HEK293 (cell line): ENCODE results near the gene SREBF2.

Source experiments
- CTCF ChIA-PET: fragments of 350-600 bp; formaldehyde crosslinking; extraction: SDS; loops from one replicate; lab custom pipeline; 2021; ENCODE audit warnings: antibody characterized with exemption; lab: Yijun Ruan, JAX
- POLR2A ChIA-PET: fragments of 300-600 bp; formaldehyde crosslinking; extraction: SDS; loops from one replicate; lab custom pipeline; 2020; ENCODE audit warnings: antibody characterized with exemption, inconsistent platforms; lab: Yijun Ruan, JAX
- H3K27ac ChIP-seq: fragments of 200-500 bp; sonication (Bioruptor generic); 2 replicates; pipeline ENCODE4 v1.5.1; 2014; ENCODE audit warnings: low read depth, low read length, control low read depth, inconsistent platforms; ENCODE audit errors: extremely low read depth
- H3K36me3 ChIP-seq, 2 experiments: fragments of 200-500 bp in 1 of 2; sonication (Bioruptor generic) in 1 of 2; 1 replicate in 1 of 2; 2 replicates in 1 of 2; pipeline ENCODE4 v1.5.1; 2014 to 2017; ENCODE audit warnings: inconsistent platforms in 2 of 2, low read length in 2 of 2; ENCODE audit not compliant: control insufficient read depth in 2 of 2, insufficient read depth in 1 of 2
- H3K4me1 ChIP-seq: fragments of 200-500 bp; sonication (Bioruptor generic); 2 replicates; pipeline ENCODE4 v1.5.1; 2014; ENCODE audit warnings: mild to moderate bottlenecking, low read length, inconsistent platforms; ENCODE audit not compliant: control insufficient read depth, insufficient read depth
- H3K4me3 ChIP-seq: 2 replicates; pipeline ENCODE4 v1.5.1; 2011; ENCODE audit warnings: low read depth, mild to moderate bottlenecking, control low read depth, low read length, moderate library complexity
- H3K9me3 ChIP-seq: fragments of 200-500 bp; sonication (Bioruptor generic); 2 replicates; pipeline ENCODE4 v1.5.1; 2014; ENCODE audit warnings: low read depth, low read length, inconsistent platforms; ENCODE audit not compliant: control insufficient read depth, insufficient read depth
- EGR2 ChIP-seq: fragments of 450-650 bp; formaldehyde crosslinking; IDR thresholded peaks from 2 replicates; pipeline ENCODE4 v1.5.1; 2016; ENCODE audit warnings: low read depth, missing biosample characterization, missing genetic modification characterization
- GLI4 ChIP-seq: fragments of 450-650 bp; formaldehyde crosslinking; IDR thresholded peaks from 2 replicates; pipeline ENCODE4 v1.5.1; 2016; ENCODE audit warnings: missing biosample characterization, missing genetic modification characterization
- KLF1 ChIP-seq: fragments of 450-650 bp; formaldehyde crosslinking; IDR thresholded peaks from 2 replicates; pipeline ENCODE4 v1.5.1; 2016; ENCODE audit warnings: missing biosample characterization, missing genetic modification characterization
- PRDM10 ChIP-seq: fragments of 450-650 bp; formaldehyde crosslinking; IDR thresholded peaks from 2 replicates; pipeline ENCODE4 v1.5.1; 2016; ENCODE audit warnings: missing biosample characterization, missing genetic modification characterization
- SP2 ChIP-seq: fragments of 450-650 bp; formaldehyde crosslinking; IDR thresholded peaks from 2 replicates; pipeline ENCODE4 v1.5.1; 2016; ENCODE audit warnings: missing biosample characterization, missing genetic modification characterization
- TCF7L2 ChIP-seq: IDR thresholded peaks from 2 replicates; pipeline ENCODE4 v1.6.1; 2011; ENCODE audit warnings: low read depth, mild to moderate bottlenecking, inconsistent platforms, low read length, moderate library complexity, borderline replicate concordance
- TSHZ1 ChIP-seq: fragments of 450-650 bp; formaldehyde crosslinking; IDR thresholded peaks from 2 replicates; pipeline ENCODE4 v1.5.1; 2016; ENCODE audit warnings: missing biosample characterization, missing genetic modification characterization, borderline replicate concordance
- ZBTB10 ChIP-seq: fragments of 450-650 bp; formaldehyde crosslinking; IDR thresholded peaks from 2 replicates; pipeline ENCODE4 v1.5.1; 2016; ENCODE audit warnings: missing biosample characterization, missing genetic modification characterization
- ZBTB17 ChIP-seq: fragments of 450-650 bp; formaldehyde crosslinking; IDR thresholded peaks from 2 replicates; pipeline ENCODE4 v1.5.1; 2016; ENCODE audit warnings: missing biosample characterization, missing genetic modification characterization
- ZBTB21 ChIP-seq: fragments of 450-650 bp; formaldehyde crosslinking; IDR thresholded peaks from 2 replicates; pipeline ENCODE4 v1.5.1; 2017; ENCODE audit warnings: missing biosample characterization, missing genetic modification characterization
- ZFHX2 ChIP-seq: fragments of 450-650 bp; formaldehyde crosslinking; conservative IDR thresholded peaks from 2 replicates; pipeline ENCODE4 v1.5.1; 2016; ENCODE audit warnings: missing biosample characterization, missing genetic modification characterization
- ZFP3 ChIP-seq: fragments of 450-650 bp; formaldehyde crosslinking; IDR thresholded peaks from 2 replicates; pipeline ENCODE4 v1.5.1; 2016; ENCODE audit warnings: low read depth, missing biosample characterization, missing genetic modification characterization
- ZIC2 ChIP-seq: fragments of 450-650 bp; formaldehyde crosslinking; IDR thresholded peaks from 2 replicates; pipeline ENCODE4 v1.5.1; 2016; ENCODE audit warnings: missing biosample characterization, missing genetic modification characterization
- ZNF169 ChIP-seq: fragments of 450-650 bp; formaldehyde crosslinking; IDR thresholded peaks from 2 replicates; pipeline ENCODE4 v1.5.1; 2016; ENCODE audit warnings: missing biosample characterization, missing genetic modification characterization
- ZNF341 ChIP-seq: fragments of 450-650 bp; formaldehyde crosslinking; IDR thresholded peaks from 2 replicates; pipeline ENCODE4; 2016; ENCODE audit warnings: low read depth, missing biosample characterization, missing genetic modification characterization
- ZNF354C ChIP-seq: fragments of 450-650 bp; formaldehyde crosslinking; IDR thresholded peaks from 2 replicates; pipeline ENCODE4 v1.5.1; 2016; ENCODE audit warnings: missing biosample characterization, missing genetic modification characterization, low read depth, borderline replicate concordance
- ZNF426 ChIP-seq: fragments of 450-650 bp; formaldehyde crosslinking; IDR thresholded peaks from 2 replicates; pipeline ENCODE4 v1.5.1; 2017; ENCODE audit warnings: missing biosample characterization, missing genetic modification characterization, mild to moderate bottlenecking, inconsistent platforms, moderate library complexity
- ZNF600 ChIP-seq: fragments of 450-650 bp; formaldehyde crosslinking; IDR thresholded peaks from 2 replicates; pipeline ENCODE4 v1.5.1; 2016; ENCODE audit warnings: missing biosample characterization, missing genetic modification characterization
- ZNF639 ChIP-seq: fragments of 450-650 bp; formaldehyde crosslinking; IDR thresholded peaks from 2 replicates; pipeline ENCODE4 v1.5.1; 2016; ENCODE audit warnings: missing biosample characterization, missing genetic modification characterization
- ZNF76 ChIP-seq: fragments of 450-650 bp; formaldehyde crosslinking; IDR thresholded peaks from 2 replicates; pipeline ENCODE4; 2016; ENCODE audit warnings: low read depth, missing biosample characterization, missing genetic modification characterization, borderline replicate concordance
- ZNF777 ChIP-seq: fragments of 450-650 bp; formaldehyde crosslinking; IDR thresholded peaks from 2 replicates; pipeline ENCODE4 v1.5.1; 2017; ENCODE audit warnings: missing biosample characterization, missing genetic modification characterization, borderline replicate concordance

The SREBF2 gene

GRCh38 chr22:41907436-41908401, 74.8 kb downstream of the SREBF2 start:
- H3K4me1 ChIP-seq: no peaks in the 10 kb centered on the region
- H3K9me3 ChIP-seq: no peaks in the 10 kb centered on the region
- H3K36me3 ChIP-seq: peaks cover 3 to 49% of the 10 kb centered on the region in 2 experiments; a peak in 2 of 3 replicates
- CTCF ChIA-PET: interaction anchor here (0.5 to 0.8 kb wide), 2 partner anchors 210 to 1057 kb away, joined by 4 to 5 read pairs; no protein-coding TSS in a partner anchor
- H3K27ac ChIP-seq: peak overlapping the region; percentile 37; the same call in 1 of the 2 replicates
- POLR2A ChIA-PET: interaction anchor here (0.5 to 3.3 kb wide), 5 partner anchors 10 to 75 kb away, joined by 3 to 10 read pairs (median 4); partner anchors contain the start of genes CENPM and SREBF2
- TF ChIP-seq ZNF341 (tag by site-specific recombination) (peak; percentile 94), ZNF76 (tag by site-specific recombination) (no peak), GLI4 (tag by site-specific recombination) (no peak), ZFHX2 (tag by site-specific recombination) (peak; percentile 73), SP2 (tag by site-specific recombination) (peak; percentile 25; the same call in 1 of the 2 replicates), ZNF354C (tag by site-specific recombination) (no peak), EGR2 (tag by site-specific recombination) (peak; percentile 86), ZBTB21 (tag by site-specific recombination) (no peak), ZBTB10 (no peak), ZNF426 (tag by site-specific recombination) (no peak), PRDM10 (tag by site-specific recombination) (0 out of 2 replicates have a peak, but pooled peaks have one; percentile 22), ZBTB17 (tag by site-specific recombination) (peak; percentile 51; the same call in 1 of the 2 replicates), ZNF169 (no peak), ZIC2 (tag by site-specific recombination) (peak; percentile 91), ZFP3 (tag by site-specific recombination) (no peak), ZNF639 (no peak), KLF1 (tag by site-specific recombination) (no peak), ZNF600 (tag by site-specific recombination) (peak; percentile 15; the same call in 1 of the 2 replicates), ZNF777 (tag by site-specific recombination) (no peak), TSHZ1 (tag by site-specific recombination) (no peak), TCF7L2 (no peak)
- no peak overlapping the region for H3K4me3 ChIP-seq
